ENCODE data around the gene PTCSC3.

GRCh38 chr14:36111822-36112583 is 64.5 kb downstream of the PTCSC3 start:
- TF ChIP-seq GATA3 (IDR thresholded peaks at IDR 0.05; ENCODE audit: low read depth, low read length) = no peak
- no peak for TF ChIP-seq GATA2 (IDR thresholded peaks at IDR 0.05; ENCODE audit: low read depth, low read length)
